Stimulated activated CD8-positive, alpha-beta memory T cell treated with anti-CD3 and anti-CD28 coated beads, Interleukin-4, amount 100 ng/mL, for 48 hours (primary cell): ENCODE data around the gene PRX.
"Not testable (repeated sequence)": the region's sequence is repeated elsewhere in the genome, so short reads cannot be mapped to it uniquely, and the experiment has no call there.

Experiments used
- DNase-seq: peaks from one replicate; pipeline ENCODE4 v3.0.0-alpha.2; 2020

PRX gene, protein sequence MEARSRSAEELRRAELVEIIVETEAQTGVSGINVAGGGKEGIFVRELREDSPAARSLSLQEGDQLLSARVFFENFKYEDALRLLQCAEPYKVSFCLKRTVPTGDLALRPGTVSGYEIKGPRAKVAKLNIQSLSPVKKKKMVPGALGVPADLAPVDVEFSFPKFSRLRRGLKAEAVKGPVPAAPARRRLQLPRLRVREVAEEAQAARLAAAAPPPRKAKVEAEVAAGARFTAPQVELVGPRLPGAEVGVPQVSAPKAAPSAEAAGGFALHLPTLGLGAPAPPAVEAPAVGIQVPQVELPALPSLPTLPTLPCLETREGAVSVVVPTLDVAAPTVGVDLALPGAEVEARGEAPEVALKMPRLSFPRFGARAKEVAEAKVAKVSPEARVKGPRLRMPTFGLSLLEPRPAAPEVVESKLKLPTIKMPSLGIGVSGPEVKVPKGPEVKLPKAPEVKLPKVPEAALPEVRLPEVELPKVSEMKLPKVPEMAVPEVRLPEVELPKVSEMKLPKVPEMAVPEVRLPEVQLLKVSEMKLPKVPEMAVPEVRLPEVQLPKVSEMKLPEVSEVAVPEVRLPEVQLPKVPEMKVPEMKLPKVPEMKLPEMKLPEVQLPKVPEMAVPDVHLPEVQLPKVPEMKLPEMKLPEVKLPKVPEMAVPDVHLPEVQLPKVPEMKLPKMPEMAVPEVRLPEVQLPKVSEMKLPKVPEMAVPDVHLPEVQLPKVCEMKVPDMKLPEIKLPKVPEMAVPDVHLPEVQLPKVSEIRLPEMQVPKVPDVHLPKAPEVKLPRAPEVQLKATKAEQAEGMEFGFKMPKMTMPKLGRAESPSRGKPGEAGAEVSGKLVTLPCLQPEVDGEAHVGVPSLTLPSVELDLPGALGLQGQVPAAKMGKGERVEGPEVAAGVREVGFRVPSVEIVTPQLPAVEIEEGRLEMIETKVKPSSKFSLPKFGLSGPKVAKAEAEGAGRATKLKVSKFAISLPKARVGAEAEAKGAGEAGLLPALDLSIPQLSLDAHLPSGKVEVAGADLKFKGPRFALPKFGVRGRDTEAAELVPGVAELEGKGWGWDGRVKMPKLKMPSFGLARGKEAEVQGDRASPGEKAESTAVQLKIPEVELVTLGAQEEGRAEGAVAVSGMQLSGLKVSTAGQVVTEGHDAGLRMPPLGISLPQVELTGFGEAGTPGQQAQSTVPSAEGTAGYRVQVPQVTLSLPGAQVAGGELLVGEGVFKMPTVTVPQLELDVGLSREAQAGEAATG (N-terminal part only)

DNA sequence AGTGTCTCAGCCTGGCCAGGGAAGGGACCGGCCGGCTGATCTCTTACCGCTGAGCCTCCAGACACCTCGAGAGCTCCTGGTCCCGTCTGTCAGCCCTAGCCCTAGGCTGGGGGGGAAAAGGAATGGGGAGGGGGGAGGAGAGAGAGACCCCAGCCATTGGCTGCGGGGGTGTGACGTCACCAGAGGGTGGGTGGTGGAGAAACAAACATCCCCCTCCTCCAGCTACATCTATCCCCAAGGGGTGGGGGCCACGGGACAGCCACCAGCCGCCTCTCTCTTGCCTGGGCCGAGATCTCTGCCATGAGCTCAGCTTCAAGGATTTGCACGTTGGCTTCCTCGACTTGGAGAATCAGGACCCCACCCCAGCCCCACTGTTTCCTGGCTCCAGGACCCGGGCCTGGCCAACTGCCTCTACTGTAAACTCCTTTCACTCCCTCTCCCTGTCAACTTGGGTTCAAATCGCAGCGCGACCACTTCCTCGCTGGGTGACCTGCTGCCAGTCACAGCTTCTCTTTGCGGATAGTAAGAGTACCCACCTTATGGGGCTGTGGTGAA is at the start of gene PRX:
TSS of gene PRX (minus strand) at position 88 of the 555 bp plus-strand sequence. CDS start 5,446 bp downstream, outside the sequence.
- no peak for DNase-seq

DNA sequence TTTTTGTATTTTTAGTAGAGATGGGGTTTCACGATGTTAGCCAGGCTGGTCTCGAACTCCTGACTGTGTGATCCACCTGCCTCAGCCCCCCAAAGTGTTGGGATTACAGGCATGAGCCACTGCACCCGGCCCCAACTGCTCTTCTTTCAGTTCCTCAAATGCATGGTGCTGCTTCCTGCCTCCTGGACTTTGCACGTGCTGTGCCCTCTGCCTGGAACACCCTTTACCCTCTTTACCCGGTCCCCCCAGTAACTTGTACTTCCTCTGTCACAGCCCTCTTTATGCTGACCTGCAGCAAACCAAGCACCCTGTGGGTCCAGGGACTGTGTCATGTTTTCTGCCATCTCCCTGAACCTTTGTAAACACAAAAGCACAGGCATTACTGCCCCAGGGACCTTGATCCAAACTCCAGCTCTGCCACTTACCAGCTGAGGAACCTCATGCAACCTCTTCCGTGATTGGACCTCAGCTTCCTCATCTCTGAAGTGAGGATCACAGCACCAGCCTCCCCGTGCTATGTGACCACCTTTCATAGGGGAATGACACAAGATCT is 48.6 kb upstream of the PRX start:
- no peak for DNase-seq

DNA sequence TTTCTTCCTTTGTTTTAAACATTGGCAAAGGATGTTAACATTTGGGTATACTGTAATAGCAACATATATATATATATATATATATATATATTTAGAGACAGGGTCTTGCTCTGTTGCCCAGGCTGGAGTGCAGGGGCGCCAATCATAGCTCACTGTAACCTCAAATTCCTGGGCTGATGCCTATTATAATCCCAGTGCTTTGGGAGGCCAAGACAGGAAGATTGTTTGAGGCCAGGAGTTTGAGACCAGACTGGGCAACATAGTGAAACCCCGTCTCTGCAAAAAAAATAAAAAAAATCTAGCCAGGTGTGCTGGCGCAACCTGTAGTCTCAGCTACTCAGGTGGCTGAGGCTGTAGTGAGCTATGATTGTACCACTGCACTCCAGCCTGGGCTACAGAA is 47.0 kb upstream of the PRX start:
- no peak for DNase-seq

DNA sequence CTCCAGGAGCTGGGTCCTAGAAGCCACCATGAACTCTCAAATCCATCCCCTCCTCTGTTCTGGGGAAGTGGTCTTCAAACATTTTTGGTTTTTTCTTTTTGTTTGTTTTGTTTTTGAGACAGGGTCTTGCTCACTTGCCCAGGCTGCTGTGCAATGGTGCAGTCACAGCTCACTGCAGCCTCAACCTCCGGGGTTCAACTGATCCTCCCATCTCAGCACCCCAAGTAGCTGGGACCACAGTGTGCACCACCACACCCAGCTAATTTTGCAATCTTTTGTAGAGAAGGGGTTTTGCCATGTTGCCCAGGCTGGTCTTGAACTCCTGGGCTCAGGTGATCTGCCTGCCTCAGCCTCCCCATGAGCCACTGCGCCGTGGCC is 45.4 kb upstream of the PRX start:
- DNase-seq, result no peak

DNA sequence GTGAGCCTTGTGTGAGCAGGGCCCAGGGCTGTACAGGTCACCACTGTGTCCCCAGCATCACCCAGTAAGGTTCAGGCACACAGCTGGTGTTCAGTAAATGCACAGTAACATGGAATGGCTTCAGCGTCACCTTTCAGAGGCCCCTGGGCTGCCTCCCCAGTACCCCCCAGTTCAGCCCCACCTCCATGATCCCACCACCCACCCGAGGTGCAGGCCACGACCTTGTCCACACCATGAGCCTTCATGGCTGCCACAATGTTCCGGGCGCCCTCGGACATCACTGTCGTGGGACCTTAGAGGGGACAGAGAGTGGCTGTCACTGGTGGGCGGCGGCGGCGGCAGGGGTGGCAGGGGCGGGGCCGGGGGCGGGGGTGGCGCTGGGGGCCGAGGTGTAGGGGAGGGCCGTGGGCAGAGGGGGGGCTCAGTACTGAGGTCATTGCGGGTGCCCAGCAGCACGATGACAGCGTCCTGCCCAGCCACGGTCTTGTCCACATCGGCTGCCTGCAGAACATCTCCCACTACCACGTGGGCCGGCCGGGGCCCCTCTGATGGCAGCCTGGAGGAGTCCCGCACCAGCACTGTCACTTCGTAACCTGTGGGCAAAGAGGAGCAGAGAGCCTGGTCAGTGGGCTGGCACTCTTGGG is 44.9 kb upstream of the PRX start:
- DNase-seq, result no peak

DNA sequence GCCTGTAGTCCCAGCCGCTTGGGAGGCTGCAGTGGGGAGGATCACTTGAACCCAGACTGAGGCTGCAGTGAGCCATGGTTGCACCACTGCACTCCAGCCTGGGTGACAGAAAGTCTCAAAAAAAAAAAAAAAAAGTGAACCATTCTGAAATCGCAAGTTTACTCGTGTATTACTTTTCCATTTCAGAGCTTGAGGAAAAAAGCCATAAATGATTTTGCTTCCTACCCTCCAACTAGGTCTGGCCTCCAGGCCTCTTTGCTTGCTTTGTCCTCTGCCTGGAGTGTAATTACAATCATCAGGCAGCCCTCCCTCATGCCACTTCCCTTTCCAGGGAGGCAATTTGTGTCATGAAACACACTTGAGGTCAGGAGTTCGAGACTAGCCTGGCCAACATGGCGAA is 43.9 kb upstream of the PRX start:
- no peak for DNase-seq

DNA sequence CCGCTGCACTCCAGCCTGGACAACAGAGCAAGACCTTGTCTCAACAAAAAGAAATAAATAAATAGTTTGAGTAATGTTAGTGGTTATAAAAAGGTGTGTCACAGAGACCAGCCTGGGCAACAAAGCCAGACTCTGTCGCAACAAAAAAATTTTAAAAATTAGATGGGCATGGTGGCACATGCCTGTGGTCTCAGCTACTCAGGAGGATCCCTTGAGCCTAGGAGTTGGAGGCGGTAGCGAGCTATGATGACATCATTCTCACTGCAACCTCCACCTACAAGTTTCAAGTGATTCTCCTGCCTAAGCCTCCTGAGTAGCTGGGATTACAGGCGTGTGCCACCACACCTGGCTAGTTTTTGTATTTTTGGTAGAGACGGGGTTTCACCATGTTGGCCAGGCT is 40.8 kb upstream of the PRX start:
- not testable (repeated sequence) for DNase-seq

DNA sequence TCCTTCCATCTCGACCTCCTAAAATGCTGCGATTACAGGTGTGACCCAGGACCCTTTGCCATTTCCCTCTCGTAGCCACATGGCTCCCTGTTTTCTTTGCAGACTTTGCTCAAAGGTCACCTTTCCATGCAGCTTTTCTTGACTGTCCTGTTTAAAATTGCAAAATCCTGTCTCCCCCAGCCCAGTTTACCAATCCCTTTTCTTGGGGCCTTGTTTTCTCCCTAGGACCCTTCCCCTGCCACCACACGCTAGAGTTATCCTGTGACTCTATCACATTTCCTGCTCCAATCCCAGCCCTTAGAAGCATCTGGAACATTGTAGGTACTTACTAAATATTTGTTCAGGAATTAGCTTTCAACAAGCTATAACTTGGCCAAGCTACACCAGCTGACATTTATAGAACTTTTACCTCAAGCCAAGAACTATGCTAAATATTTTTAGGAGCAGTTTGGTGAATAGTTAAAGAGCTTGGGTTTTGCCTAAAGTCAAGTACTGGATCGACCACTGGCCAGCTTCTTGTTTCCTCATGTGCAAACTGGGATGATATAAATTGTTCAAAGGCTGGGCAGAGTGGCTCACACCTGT is 40.1 kb upstream of the PRX start:
- no peak for DNase-seq

DNA sequence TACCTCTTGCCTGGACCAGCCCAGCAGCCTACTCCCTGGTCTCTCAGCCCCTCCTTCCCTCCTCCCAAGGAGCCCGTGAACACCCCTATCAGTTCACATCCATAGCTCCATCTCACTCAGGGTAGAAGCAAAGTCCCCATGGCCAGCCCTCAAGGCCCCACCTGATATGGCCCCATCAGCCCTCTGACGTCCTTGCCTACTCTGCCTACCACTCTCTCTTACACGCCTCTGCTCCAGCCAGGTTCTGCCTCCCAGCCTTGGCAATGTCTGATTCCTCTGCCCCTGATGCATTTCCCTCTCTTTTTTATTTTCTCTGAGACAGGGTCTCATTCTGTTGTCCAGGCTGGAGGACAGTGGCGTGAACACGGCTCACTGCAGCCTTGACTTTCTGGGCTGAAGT is 38.8 kb upstream of the PRX start:
- no peak for DNase-seq

DNA sequence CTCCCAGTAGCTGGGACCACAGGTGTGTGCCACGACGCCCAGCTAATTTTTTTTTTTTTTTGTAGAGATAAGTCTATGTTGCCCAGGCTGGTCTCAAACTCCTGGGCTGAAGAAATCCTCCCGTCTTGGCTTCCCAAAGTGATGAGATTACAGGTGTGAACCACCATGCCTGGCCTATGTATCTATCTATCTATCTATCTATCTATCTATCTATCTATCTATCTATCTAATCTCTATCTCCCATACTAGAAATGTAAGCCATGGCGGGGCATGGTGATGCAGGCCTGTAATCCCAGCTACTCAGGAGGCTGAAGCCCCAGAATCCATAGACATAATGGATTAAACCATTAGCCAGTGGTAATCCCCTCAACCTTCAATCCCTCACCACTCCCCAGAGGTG is 37.5 kb upstream of the PRX start:
- DNase-seq, result no peak

DNA sequence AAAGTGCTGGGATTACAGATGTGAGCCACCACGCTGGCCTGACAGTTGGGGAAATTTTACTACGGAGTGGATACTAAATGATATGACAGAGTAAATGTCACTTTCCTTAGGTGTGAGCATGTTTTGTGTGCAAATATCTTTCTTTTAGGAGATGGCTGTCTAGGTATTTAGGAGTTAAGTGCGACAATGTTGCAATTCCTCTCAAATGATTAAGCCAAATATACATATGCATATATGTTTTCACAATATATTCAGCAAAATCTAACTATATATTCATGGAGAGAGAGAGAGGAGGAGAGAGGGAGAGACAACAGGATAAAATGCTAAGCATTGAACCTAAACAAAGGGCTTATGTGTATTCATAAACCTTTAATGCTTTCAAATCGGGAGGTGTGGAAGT is 36.3 kb upstream of the PRX start:
- no peak for DNase-seq

DNA sequence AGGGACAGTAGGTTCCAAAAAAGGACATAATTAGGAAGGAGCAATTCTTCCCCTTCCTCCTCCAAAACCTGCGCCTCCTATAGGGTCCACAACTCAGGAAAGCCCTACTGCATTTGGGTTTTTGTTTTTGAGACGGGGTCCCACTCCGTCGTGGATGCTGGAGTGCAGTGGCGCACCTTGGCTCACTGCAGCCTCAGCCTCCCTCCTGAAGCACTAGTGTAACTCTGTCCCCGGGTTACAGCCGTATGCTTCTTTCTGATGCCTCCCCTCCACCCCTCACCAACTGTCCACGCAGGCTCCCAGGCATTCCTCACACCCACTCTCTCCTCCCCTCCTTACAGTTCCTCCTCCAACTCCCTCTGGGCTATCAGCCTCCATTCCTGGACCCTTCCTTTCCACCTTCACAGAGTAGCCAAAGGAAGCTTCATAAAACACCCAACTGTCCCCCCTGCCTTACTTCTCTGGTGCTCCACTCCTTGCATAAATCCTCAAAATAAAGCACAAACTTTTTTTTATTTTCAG is 33.1 kb upstream of the PRX start:
- no peak for DNase-seq

DNA sequence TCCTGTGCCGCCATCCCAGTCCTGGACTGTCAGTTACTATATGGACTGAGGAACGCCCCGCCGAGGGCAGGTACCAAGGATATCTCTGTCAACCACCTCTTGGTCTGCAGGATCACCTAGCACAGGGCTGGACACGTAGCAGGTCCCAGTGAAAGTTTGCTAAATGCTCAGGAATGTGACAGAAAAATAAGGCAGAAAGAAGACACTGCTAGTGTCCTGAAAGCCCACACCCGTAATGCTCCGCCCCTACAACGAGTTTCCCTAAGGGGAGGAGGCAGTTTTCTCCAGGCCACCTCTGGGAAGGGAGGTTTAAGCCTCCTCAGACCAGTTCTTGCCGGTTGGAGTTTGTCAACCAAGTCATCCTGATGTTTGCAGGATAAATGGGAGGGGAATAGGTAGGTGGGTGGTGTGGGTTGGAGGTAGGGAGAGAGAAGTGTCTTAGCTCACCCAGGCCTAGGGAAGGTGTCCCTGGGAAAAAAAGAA is 32.6 kb upstream of the PRX start:
- DNase-seq, result no peak

DNA sequence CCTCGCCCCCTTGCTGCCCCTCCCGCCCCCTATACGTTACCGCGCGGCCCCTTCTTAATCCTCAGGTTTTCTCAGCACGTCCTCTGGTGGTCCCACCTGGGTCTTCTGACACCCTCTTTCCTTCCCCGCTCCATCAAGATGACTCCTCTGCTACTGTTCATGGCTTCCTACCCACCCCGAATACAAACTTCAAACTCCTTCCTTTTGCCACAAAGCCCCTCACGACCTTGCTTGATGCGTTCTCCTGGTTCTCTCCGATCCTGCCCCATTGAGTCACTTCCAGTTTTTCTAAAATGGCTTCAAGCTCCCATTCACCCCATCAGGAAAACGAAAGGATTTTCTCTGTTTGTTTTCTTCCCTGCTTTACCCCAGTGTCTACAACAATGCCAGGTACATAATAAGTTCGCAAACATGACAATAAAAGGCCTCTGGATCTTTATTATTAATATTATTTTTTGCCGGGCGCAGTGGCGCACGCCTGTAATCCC is 31.7 kb upstream of the PRX start:
- no peak for DNase-seq

DNA sequence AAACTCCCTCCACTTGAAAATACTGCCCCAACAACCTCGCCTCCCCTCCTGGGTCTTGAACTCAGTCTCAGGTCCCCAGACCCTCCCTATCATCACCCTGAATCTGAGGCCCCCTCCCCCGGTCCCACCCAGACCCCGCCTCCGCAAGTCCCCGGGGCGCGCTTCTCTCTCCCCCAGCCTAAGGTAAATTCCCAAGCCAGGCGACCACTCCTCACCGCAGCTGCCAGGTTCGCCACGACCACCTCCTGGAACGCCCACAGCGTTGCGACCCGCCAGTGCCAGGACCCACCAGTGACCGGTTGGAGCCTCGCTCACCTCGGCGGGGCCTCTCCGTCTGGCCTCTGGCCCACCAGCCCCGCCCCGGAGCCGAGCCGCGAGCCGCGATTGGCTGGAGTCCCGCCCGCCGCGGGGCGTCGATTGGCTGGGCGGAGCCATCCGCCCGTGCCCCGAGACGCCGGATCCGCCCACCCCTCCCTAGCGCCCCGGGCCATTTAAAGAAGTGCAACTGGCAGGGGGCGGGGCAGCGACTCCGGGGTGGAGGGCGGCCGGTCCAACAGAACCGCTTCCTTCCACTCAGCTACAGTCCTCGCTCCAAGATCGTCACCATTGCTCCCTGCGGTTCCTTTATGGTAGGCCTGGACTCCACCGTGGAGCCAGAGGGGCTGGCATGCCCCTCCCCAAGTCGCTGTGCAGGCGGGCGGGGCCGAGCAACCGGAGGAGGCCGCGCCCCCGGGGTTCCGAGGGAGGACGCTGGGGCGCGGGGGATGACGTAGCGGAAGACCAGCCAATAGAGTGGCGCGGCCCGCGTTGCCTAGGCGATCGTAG is 31.0 kb upstream of the PRX start, which contains the start of gene SERTAD3:
TSS of gene SERTAD3 (minus strand) at position 336 of the 825 bp plus-strand sequence. CDS start 2,255 bp downstream, outside the sequence.
- DNase-seq, result peak; percentile 97

DNA sequence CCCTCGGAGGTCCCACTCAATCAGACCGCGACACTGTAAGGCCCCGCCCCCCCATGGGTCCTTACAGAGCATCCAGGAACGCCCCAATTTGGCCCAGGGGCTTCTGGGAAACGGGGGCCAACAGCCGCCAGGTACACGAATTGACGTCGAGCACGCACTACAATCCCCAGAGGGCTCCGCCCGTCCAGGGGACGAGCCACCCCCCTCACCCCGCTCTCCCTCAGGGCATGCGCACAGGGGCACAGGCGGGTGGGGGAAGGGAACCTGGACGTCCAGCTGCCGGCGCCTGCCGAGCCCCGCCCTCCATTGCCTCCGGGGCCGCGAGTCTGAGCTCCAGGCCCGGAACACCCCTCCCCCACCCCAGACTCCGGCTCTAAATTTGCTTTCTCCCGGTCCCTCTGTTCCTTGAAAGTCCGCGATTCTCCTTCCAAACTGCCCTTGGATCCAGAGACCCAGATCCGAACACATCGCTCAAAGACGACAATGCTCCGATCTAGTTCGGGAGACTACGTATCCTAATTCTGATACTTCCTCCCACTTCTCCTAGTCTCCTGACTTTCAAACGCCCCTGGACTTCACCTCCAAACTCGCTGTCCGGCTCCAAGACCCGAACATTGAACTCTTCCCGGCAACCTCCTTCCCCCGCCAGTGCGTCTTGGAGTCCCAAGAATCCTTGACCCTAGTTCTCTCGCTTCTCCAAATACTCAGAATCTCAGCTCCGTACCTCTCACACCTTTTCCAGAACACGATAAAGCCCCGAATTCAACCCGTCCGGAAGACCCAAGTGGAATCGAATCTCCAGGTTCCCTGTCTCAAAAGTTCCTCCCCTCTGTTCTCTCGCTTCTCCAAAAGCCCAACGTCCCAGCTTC is 30.2 kb upstream of the PRX start:
- peak; percentile 98 for DNase-seq

DNA sequence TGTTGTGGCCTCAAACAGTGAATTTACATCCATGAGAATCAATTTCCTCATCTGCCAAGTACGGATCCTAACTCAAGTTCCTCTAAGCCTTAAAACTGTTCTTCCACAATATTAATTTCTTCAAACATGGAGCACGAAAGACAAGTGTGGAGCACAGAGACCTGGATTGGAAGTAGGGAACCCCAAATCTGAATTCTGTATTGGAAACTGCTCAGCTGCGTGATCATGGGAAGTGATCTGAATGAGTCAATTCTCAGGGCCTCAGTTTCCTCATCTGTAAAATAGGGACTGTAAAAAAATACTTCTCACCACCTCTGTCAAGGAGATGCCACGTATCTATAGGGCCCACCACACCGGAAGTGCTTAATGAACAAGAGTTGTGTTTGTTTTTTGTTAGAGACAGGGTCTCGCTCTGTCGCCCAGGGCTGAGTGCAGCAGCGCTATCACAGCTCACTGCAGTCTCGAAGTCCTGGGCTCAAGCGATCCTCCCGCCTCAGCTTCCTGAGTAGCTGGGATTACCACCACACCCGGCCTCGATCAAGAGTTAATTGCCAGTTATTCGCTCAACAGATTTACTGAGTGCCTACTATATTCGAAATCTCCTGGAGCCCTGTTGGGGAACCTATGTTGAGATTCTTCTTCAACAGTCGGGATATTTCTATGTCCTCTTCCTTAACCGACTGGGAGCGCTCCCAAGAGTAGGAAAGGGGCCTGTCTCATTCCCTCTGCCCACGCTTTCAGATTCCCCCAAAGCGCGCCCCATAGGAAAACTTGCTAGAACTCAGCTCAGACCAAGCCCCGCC is 29.4 kb upstream of the PRX start:
- peak; percentile 44 for DNase-seq

DNA sequence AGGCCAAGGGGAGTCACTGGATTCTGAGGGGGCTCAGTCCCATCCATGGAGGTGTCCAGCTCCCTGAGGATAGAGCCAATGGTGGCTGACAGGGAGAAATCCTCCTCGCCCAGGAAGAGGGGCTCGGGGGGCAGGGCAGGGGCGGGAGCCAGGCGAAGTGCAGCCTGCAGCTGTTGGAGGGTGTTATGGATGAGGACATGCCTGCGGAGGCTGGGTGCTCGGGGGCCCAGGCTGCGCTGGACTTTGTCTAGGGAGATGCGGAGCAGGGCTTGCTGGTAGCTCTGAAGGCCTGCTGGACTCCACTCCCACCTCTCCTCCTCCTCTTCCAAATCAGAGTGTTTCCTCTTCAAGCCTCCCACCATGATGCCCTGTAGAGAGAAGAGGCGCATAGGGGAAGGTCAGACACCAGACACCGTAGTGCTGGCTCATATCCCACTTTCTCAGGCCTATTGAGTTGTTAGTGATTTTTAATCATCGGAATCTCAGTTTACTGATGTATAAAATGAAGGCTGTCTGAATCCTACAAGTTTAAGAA is 28.6 kb upstream of the PRX start:
- no peak for DNase-seq
